Natural killer cell (primary cell): ENCODE data around the gene CASTOR1. TPM values are rescaled to one million over a fixed set of nuclear protein-coding genes. Genes with fewer than 3 reads are reported as not detected.

Experiments
- ATAC-seq, 3 donors: fragments of 150-1000 bp in 2 of 3; fragments of 200-7000 bp in 1 of 3; cut with Tn5 transposase; 1 replicate in 1 of 3; 2 replicates in 2 of 3; pipeline ENCODE4 v1.10.0; 2021; ENCODE audit warnings: mild to moderate bottlenecking in 2 of 3, moderate library complexity in 2 of 3
- DNase-seq, 2 donors: peaks; one replicate each; pipeline versions ENCODE4 v3.0.0 to v3.0.0-alpha.2; 2013 to 2021; ENCODE audit warnings: mixed read lengths in 1 of 2
- H3K27ac ChIP-seq: one replicate; pipeline ENCODE4 v1.5.1; 2013; ENCODE audit warnings: mild to moderate bottlenecking, low read length
- H3K27me3 ChIP-seq: one replicate; pipeline ENCODE4 v1.6.1; 2013; ENCODE audit warnings: low read length; ENCODE audit not compliant: control insufficient read depth, insufficient read depth
- H3K36me3 ChIP-seq: one replicate; pipeline ENCODE4 v1.6.1; 2013; ENCODE audit warnings: low read length; ENCODE audit not compliant: control insufficient read depth, insufficient read depth
- H3K4me1 ChIP-seq: one replicate; pipeline ENCODE4 v1.6.1; 2013; ENCODE audit warnings: low read length; ENCODE audit not compliant: control insufficient read depth, insufficient read depth
- H3K4me3 ChIP-seq: one replicate; pipeline ENCODE4 v1.5.1; 2013; ENCODE audit warnings: low read length
- H3K9me3 ChIP-seq: one replicate; pipeline ENCODE4 v1.6.1; 2013; ENCODE audit warnings: low read length; ENCODE audit not compliant: control insufficient read depth, insufficient read depth
- H3K27ac Mint-ChIP-seq, 2 donors: one replicate each; pipeline ENCODE4 v1.8.0; 2022; ENCODE audit warnings: mild to moderate bottlenecking in 2 of 2, mixed read lengths in 2 of 2, moderate library complexity in 1 of 2
- H3K27me3 Mint-ChIP-seq, 2 donors: one replicate each; pipeline ENCODE4 v1.8.0; 2022; ENCODE audit warnings: low read depth in 2 of 2, mixed read lengths in 2 of 2
- H3K36me3 Mint-ChIP-seq: one replicate; pipeline ENCODE4 v1.8.0; 2022; ENCODE audit warnings: mixed read lengths
- H3K4me1 Mint-ChIP-seq, 2 donors: one replicate each; pipeline ENCODE4 v1.8.0; 2022; ENCODE audit warnings: mixed read lengths in 2 of 2
- H3K4me3 Mint-ChIP-seq: one replicate; pipeline ENCODE4 v1.8.0; 2022; ENCODE audit warnings: mild to moderate bottlenecking, moderate library complexity, mixed read lengths
- H3K9me3 Mint-ChIP-seq, 2 donors: one replicate each; pipeline ENCODE4 v1.8.0; 2022; ENCODE audit warnings: mixed read lengths in 2 of 2
- WGBS: methylation state at CpG from one replicate; pipeline ENCODE4 v1.1.7; 2013; ENCODE audit warnings: missing lambda C conversion rate; ENCODE audit not compliant: insufficient coverage; 5-methylcytosine and 5-hydroxymethylcytosine counted together
- intact Hi-C: fragments of 100-400 bp; cut with micrococcal nuclease; formaldehyde crosslinking; loops from one replicate; pipeline ENCODE4 v1.14.2; 2022
- total RNA-seq, 4 donors: library from RNA; stranded (reverse); fragments of 120-200 nt in 1 of 4; gene quantifications; one replicate each; pipeline versions ENCODE4 v1.2.3 to v1.2.4, GENCODE V29; 2013 to 2022
- TF ChIP-seq, protein P1 (sequence below): fragments of 200-600 bp; IDR thresholded peaks from one replicate; pipeline ENCODE4 v1.8.0; 2022; ENCODE audit warnings: antibody characterized with exemption

The CASTOR1 gene
- total RNA-seq, 3 donors from 2014 or later (not counting 1 experiment from before 2014, with no cell fraction given) = 7.0 to 11.9 (median 8.8) TPM

DNA sequence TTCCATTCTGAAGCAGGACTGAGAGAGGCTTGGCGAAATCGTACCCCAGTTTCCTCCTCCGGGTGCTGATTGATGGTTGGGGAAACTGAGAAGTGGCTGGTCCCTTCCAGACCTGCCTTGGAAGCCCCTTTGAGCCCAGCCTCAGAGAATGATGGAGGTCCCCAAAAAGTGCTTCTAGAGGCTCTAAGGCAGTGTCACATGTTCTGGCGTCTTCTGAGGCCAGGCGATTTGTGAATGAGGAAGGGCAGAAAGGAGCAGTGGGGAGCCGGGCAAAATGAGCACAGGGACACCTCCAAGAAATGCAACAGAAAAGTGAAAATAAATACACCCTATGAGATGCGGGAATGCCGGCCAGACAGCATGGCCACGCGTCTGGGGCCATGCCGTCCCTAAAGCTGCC is 41.7 kb downstream of the CASTOR1 start:
- H3K4me1 Mint-ChIP-seq = peaks cover 21 to 39% of the 10 kb centered on the region in 2 donors
- 73% methylated on average over 11 of the region's 11 CpGs for WGBS

DNA sequence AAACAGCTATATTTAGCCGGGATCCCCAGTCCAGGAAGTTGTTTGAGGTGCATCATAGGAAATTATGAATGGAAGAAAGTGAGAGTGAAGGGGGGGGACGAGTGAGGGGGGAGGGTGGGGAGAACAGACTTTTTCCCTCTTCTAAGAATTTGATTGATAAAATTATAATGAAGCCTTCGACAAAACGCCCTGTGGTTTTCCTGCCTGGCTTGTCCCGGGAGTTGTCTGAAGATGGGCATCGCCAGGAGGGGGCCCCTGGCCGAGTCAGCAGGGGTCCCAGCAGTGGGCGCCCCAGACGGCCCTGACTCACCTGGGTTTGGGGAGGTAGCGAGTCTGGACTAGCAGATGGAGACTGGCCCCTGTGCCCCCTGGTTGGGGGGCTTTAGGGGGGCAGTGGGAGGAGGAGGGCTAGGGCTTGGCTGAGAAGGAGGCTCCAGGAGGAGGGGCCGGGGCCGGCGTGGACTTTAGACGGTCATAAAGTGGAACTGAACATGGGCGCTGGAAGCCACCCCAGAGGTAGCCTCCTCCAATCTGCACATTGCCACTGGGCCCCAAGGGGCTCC is 42.4 kb downstream of the CASTOR1 start:
- Mint-ChIP-seq H3K4me3 (peak overlapping the region; percentile 38), H3K27ac (peak overlapping the region in 1 of 2 donors; percentile 83)

More for the DNA sequence above, 41.7 kb downstream of the CASTOR1 start:
- peak overlapping the region in 1 of 2 donors; percentile 83 for H3K27ac Mint-ChIP-seq
- Histone ChIP-seq H3K9me3 (no peaks in the 10 kb centered on the region), H3K4me3 (no peak overlapping the region), H3K27me3 (peaks cover 11% of the 10 kb centered on the region), H3K4me1 (peaks cover 71% of the 10 kb centered on the region), H3K27ac (no peak overlapping the region), H3K36me3 (no peaks in the 10 kb centered on the region)
- H3K9me3 Mint-ChIP-seq = no peaks in the 10 kb centered on the region
- DNase-seq = no peak
- peaks cover 31 to 39% of the 10 kb centered on the region in 2 donors for H3K27me3 Mint-ChIP-seq
- no peak overlapping the region for H3K4me3 Mint-ChIP-seq
- ATAC-seq = no peak
- TF ChIP-seq, protein P1, sequence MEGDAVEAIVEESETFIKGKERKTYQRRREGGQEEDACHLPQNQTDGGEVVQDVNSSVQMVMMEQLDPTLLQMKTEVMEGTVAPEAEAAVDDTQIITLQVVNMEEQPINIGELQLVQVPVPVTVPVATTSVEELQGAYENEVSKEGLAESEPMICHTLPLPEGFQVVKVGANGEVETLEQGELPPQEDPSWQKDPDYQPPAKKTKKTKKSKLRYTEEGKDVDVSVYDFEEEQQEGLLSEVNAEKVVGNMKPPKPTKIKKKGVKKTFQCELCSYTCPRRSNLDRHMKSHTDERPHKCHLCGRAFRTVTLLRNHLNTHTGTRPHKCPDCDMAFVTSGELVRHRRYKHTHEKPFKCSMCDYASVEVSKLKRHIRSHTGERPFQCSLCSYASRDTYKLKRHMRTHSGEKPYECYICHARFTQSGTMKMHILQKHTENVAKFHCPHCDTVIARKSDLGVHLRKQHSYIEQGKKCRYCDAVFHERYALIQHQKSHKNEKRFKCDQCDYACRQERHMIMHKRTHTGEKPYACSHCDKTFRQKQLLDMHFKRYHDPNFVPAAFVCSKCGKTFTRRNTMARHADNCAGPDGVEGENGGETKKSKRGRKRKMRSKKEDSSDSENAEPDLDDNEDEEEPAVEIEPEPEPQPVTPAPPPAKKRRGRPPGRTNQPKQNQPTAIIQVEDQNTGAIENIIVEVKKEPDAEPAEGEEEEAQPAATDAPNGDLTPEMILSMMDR = no peak
- H3K36me3 Mint-ChIP-seq = no peaks in the 10 kb centered on the region
- intact Hi-C loops = loop anchor here (5.0 kb wide), 1 partner anchor 40 kb away; the partner anchor contains the start of gene CASTOR1

DNA sequence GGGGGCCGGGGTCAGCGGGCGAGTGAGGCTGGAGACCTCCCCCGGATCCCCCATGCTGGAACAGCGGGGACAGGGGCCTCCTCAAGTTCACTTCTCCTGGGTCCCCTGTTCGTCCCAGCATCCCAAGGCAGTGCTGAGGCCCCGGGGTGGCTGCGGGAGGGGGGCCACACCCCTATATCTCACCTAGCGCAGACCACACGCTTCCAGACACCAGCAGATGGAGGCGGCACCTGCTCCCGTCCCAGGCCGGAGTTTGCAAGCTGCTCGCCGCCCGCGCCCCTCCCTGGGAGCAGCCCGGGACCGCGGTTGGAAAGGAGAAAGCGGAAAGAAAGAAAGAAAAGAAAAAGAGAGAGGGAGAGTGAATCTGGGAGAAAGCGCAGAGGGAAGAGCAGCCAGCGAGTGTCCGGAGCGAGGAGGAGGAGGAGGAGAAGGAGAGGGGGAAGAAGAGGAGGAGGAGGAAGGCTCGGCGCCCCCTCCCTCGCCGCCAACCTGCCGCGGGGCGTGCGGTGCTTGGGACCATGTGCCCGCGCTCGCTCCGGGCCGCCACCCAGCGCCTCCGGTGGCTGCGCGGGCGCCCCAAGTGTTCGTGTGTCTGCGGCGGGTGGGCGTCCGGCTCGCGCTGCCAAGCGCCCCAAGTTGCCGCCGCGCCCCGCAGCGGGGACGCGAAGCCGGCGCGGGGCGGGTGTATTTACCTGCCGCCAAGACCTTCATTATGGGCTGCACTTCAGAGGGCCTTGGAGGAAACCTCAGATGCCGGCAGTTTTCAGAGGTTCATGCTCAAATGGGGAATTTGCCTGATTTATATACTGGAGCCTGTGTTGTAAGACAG is 43.1 kb downstream of the CASTOR1 start, which contains the start of gene LIF:
Gene LIF, minus strand, starts transcription at position 775 of the 829 bp plus-strand sequence. Its CDS starts 64 bp downstream, at position 711.
- H3K4me1 ChIP-seq = peaks cover 57% of the 10 kb centered on the region
- H3K9me3 ChIP-seq = no peaks in the 10 kb centered on the region
- intact Hi-C loops = loop anchor here (5.0 kb wide), 1 partner anchor 41 kb away; the partner anchor contains the start of gene CASTOR1
- H3K27ac Mint-ChIP-seq = peak within 1 kb of the TSS in 1 of 2 donors; percentile 83
- H3K36me3 ChIP-seq = no peaks in the 10 kb centered on the region
- ATAC-seq = peak; percentile 80 to 93 (median 85)
- H3K27me3 ChIP-seq = peaks cover 11% of the 10 kb centered on the region
- DNase-seq = peak; percentile 46 to 72
- peaks cover 31 to 39% of the 10 kb centered on the region in 2 donors for H3K27me3 Mint-ChIP-seq
- WGBS = 4% methylated on average over 64 of the region's 64 CpGs
- H3K4me3 ChIP-seq = peak within 1 kb of the TSS; percentile 53
- TF ChIP-seq, protein P1 = peak; percentile 41
- peaks cover 21 to 38% of the 10 kb centered on the region in 2 donors for H3K4me1 Mint-ChIP-seq
- H3K4me3 Mint-ChIP-seq = peak within 1 kb of the TSS; percentile 92
- H3K36me3 Mint-ChIP-seq = no peaks in the 10 kb centered on the region
- H3K9me3 Mint-ChIP-seq = no peaks in the 10 kb centered on the region
- peak within 1 kb of the TSS; percentile 35 for H3K27ac ChIP-seq

More for the DNA sequence above, 42.4 kb downstream of the CASTOR1 start:
- no peaks in the 10 kb centered on the region for H3K9me3 Mint-ChIP-seq
- H3K27me3 ChIP-seq = peaks cover 11% of the 10 kb centered on the region
- ATAC-seq (no peak), DNase-seq (no peak)
- intact Hi-C loops = loop anchor here (5.0 kb wide), 1 partner anchor 40 kb away; the partner anchor contains the start of gene CASTOR1
- no peaks in the 10 kb centered on the region for H3K36me3 ChIP-seq
- H3K4me3 ChIP-seq = peak overlapping the region; percentile 35
- no peaks in the 10 kb centered on the region for H3K9me3 ChIP-seq
- TF ChIP-seq, protein P1 = no peak
- peaks cover 64% of the 10 kb centered on the region for H3K4me1 ChIP-seq
- H3K4me1 Mint-ChIP-seq = peaks cover 21 to 38% of the 10 kb centered on the region in 2 donors
- H3K27ac ChIP-seq = no peak overlapping the region
- 11% methylated on average over 14 of the region's 15 CpGs for WGBS
- H3K27me3 Mint-ChIP-seq = peaks cover 31 to 39% of the 10 kb centered on the region in 2 donors
- H3K36me3 Mint-ChIP-seq = no peaks in the 10 kb centered on the region
